SK-N-SH treated with all-trans-retinoic acid at 6 μM for 48 hours (cell line): ENCODE data around the gene C6orf163.
A peak's percentile ranks its signal among the peaks of the same experiment; 100 is the strongest.

Source experiments
- ATAC-seq: fragments of 200-7000 bp; cut with Tn5 transposase; 3 replicates; pipeline ENCODE4 v1.9.1; 2020; ENCODE audit warnings: mild to moderate bottlenecking, moderate library complexity
- ARNTL ChIP-seq: fragments of 450-650 bp; formaldehyde crosslinking; IDR thresholded peaks from 2 replicates; pipeline ENCODE4 v1.5.0; 2020; ENCODE audit warnings: low read depth, mild to moderate bottlenecking, moderate library complexity, borderline replicate concordance
- BACH2 ChIP-seq: fragments of 250-450 bp; sonication (Bioruptor Pico); IDR thresholded peaks from 2 replicates; pipeline ENCODE4 v1.9.0; 2021; ENCODE audit warnings: mild to moderate bottlenecking, borderline replicate concordance
- CREB5 ChIP-seq: fragments of 250-450 bp; sonication (Bioruptor Pico); IDR thresholded peaks from 2 replicates; pipeline ENCODE4 v1.5.1; 2020; ENCODE audit warnings: low read depth, mild to moderate bottlenecking, moderate library complexity
- CSDC2 ChIP-seq: fragments of 250-450 bp; sonication (Bioruptor Pico); IDR thresholded peaks from 2 replicates; pipeline ENCODE4 v1.5.0; 2020; ENCODE audit warnings: mild to moderate bottlenecking, moderate library complexity
- CSRNP3 ChIP-seq: fragments of 250-450 bp; sonication (Bioruptor Pico); IDR thresholded peaks from 2 replicates; pipeline ENCODE4 v1.5.1; 2021; ENCODE audit warnings: mild to moderate bottlenecking, moderate library complexity
- ESRRG ChIP-seq: fragments of 250-450 bp; sonication (Bioruptor Pico); IDR thresholded peaks from 2 replicates; pipeline ENCODE4 v1.6.1; 2021; ENCODE audit warnings: mild to moderate bottlenecking
- ISL1 ChIP-seq: fragments of 250-450 bp; sonication (Bioruptor Pico); IDR thresholded peaks from 2 replicates; pipeline ENCODE4 v2.1.2; 2022; ENCODE audit warnings: mild to moderate bottlenecking, moderate library complexity
- OSR1 ChIP-seq: fragments of 250-450 bp; sonication (Bioruptor Pico); IDR thresholded peaks from 2 replicates; pipeline ENCODE4 v1.8.0; 2022; ENCODE audit warnings: moderate library complexity, mild to moderate bottlenecking, inconsistent platforms
- PATZ1 ChIP-seq: fragments of 250-450 bp; sonication (Bioruptor Pico); IDR thresholded peaks from 2 replicates; pipeline ENCODE4 v1.8.0; 2020; ENCODE audit warnings: mild to moderate bottlenecking, moderate library complexity, borderline replicate concordance
- PPARA ChIP-seq: fragments of 250-450 bp; sonication (Bioruptor Pico); IDR thresholded peaks from 2 replicates; pipeline ENCODE4 v1.5.0; 2020; ENCODE audit warnings: mild to moderate bottlenecking, borderline replicate concordance
- SNAI2 ChIP-seq: fragments of 250-450 bp; sonication (Bioruptor Pico); IDR thresholded peaks from 2 replicates; pipeline ENCODE4 v1.5.0; 2020; ENCODE audit warnings: mild to moderate bottlenecking, moderate library complexity
- TOX ChIP-seq: fragments of 250-450 bp; sonication (Bioruptor Pico); IDR thresholded peaks from 2 replicates; pipeline ENCODE4 v1.8.0; 2021; ENCODE audit warnings: mild to moderate bottlenecking, moderate library complexity, borderline replicate concordance
- TSHZ2 ChIP-seq: fragments of 250-450 bp; sonication (Bioruptor Pico); IDR thresholded peaks from 2 replicates; pipeline ENCODE4 v1.5.0; 2020; ENCODE audit warnings: mild to moderate bottlenecking, moderate library complexity
- ZFP3 ChIP-seq: fragments of 250-450 bp; sonication (Bioruptor Pico); IDR thresholded peaks from 2 replicates; pipeline ENCODE4 v1.5.0; 2020; ENCODE audit warnings: mild to moderate bottlenecking, moderate library complexity
- ZFP30 ChIP-seq: fragments of 450-650 bp; formaldehyde crosslinking; IDR thresholded peaks from 2 replicates; pipeline ENCODE4 v1.5.0; 2022; ENCODE audit warnings: mild to moderate bottlenecking, moderate library complexity
- ZNF565 ChIP-seq: fragments of 450-650 bp; formaldehyde crosslinking; conservative IDR thresholded peaks from 2 replicates; pipeline ENCODE4 v1.5.0; 2020; ENCODE audit warnings: low read depth, mild to moderate bottlenecking, moderate library complexity
- ZNF70 ChIP-seq: fragments of 450-650 bp; formaldehyde crosslinking; IDR thresholded peaks from 2 replicates; pipeline ENCODE4 v1.5.0; 2020; ENCODE audit warnings: mild to moderate bottlenecking, moderate library complexity
- ZNF8 ChIP-seq: fragments of 450-650 bp; formaldehyde crosslinking; IDR thresholded peaks from 2 replicates; pipeline ENCODE4 v1.5.0; 2020; ENCODE audit warnings: mild to moderate bottlenecking, moderate library complexity
- TF ChIP-seq, protein P1 (sequence below): fragments of 250-450 bp; sonication (Bioruptor Pico); IDR thresholded peaks from 2 replicates; pipeline ENCODE4 v1.8.0; 2021; ENCODE audit warnings: low read depth, mild to moderate bottlenecking, moderate library complexity, borderline replicate concordance

The C6orf163 gene

GRCh38 chr6:87349896-87350295 lies 5.3 kb downstream of the C6orf163 start:
- ATAC-seq: no peak
- TF ChIP-seq ZNF8 (CRISPR knock-in tag) (no peak), SNAI2 (CRISPR knock-in tag) (no peak), OSR1 (CRISPR knock-in tag) (no peak), CSDC2 (CRISPR knock-in tag) (no peak), ZFP30 (no peak), ESRRG (CRISPR knock-in tag) (no peak), PPARA (no peak), CREB5 (CRISPR knock-in tag) (no peak), CSRNP3 (no peak), PATZ1 (CRISPR knock-in tag) (no peak)
- TF ChIP-seq, protein P1, sequence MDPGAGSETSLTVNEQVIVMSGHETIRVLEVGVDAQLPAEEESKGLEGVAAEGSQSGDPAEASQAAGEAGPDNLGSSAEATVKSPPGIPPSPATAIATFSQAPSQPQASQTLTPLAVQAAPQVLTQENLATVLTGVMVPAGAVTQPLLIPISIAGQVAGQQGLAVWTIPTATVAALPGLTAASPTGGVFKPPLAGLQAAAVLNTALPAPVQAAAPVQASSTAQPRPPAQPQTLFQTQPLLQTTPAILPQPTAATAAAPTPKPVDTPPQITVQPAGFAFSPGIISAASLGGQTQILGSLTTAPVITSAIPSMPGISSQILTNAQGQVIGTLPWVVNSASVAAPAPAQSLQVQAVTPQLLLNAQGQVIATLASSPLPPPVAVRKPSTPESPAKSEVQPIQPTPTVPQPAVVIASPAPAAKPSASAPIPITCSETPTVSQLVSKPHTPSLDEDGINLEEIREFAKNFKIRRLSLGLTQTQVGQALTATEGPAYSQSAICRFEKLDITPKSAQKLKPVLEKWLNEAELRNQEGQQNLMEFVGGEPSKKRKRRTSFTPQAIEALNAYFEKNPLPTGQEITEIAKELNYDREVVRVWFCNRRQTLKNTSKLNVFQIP: no peak

DNA sequence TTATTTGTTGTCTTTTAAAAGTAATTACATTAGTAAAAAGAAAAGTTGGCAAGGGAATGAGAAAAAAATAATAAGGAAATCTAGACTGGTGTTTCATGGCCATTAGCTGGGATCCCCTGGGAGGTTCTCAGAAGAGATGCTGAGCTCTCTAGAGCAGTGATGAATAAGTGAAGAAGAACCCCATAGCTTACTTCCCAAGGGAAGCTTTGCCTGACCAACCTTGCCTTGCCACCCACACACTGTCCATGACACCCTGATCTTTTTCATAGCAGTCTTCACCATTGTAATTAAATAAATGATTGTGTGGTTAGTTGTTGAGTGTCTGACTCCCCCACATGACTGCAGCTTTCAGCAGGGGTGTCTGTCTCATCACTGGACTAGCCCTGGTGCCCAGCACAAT lies 5.9 kb downstream of the C6orf163 start:
- ATAC-seq: no peak
- TF ChIP-seq ISL1 (CRISPR knock-in tag) (0 out of 2 replicates have a peak, but pooled peaks have one; percentile 6), TOX (CRISPR knock-in tag) (no peak), ZNF565 (no peak), OSR1 (CRISPR knock-in tag) (no peak)

GRCh38 chr6:87351583-87351982 lies 7.0 kb downstream of the C6orf163 start:
- TF ChIP-seq PPARA (no peak), ZFP3 (no peak), SNAI2 (CRISPR knock-in tag) (no peak), TSHZ2 (CRISPR knock-in tag) (no peak), ARNTL (no peak), PATZ1 (CRISPR knock-in tag) (no peak), ZNF8 (CRISPR knock-in tag) (no peak), TOX (CRISPR knock-in tag) (no peak), BACH2 (CRISPR knock-in tag) (no peak), ZNF565 (no peak), ZNF70 (CRISPR knock-in tag) (no peak), CSDC2 (CRISPR knock-in tag) (no peak)
- TF ChIP-seq, protein P1: no peak
- TF ChIP-seq, all 23 proteins: peak for 0

More at GRCh38 chr6:87351583-87351982, 7.0 kb downstream of the C6orf163 start:
- ATAC-seq: no peak
